ENCODE data around the gene GPX2. TPM values are rescaled to one million over a fixed set of nuclear protein-coding genes. Genes with fewer than 3 reads are reported as not detected.

The GPX2 gene
- total and polyA plus RNA-seq, 2 of the 8 experiments (the other 6 are each of a cell fraction or from before 2014, with no cell fraction given), result 0.30 to 0.89 TPM

GRCh38 chr14:64910847-64911495 lies 31.6 kb downstream of the GPX2 start (continued):
- no peak for TF ChIP-seq CTBP2 (IDR thresholded peaks at IDR 0.05; ENCODE audit: borderline replicate concordance, insufficient read depth, insufficient read length, low read length)
